ENCODE data around the gene CREB3.

CREB3 gene

DNA sequence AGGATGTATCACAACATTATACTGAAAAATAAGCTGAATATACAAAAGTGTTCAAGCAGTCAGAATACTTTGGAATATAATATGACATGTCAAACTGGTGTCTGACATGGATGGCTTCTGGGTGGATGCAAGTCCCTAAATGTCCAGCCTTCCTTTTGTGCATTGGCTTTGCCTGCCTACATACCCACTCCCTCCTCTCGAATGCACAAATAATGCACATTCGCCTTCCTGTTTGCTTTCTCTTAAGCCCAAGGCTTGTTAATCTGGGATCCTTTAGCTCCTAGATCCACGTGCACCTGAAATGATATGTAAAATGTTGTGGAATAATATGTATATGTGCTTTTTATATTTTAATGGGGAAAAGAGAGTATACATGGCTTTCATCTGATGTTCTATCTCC is 46.0 kb downstream of the CREB3 start:
- no peaks in the 10 kb centered on the region for H4K20me1 ChIP-seq (ENCODE audit: insufficient read depth)
- no peak overlapping the region for H3K4me2 ChIP-seq
- H3K27me3 ChIP-seq (ENCODE audit: insufficient read depth, low read depth) = no peaks in the 10 kb centered on the region
- no peaks in the 10 kb centered on the region for H3K79me2 ChIP-seq (ENCODE audit: insufficient read depth, low read depth)
- H3K4me3 ChIP-seq (IDR thresholded peaks at IDR 0.05; ENCODE audit: insufficient read depth, low read depth, low read length) = no peak overlapping the region
- no peak overlapping the region for H3K27ac ChIP-seq
- peaks cover 10% of the 10 kb centered on the region for H3K4me1 ChIP-seq (ENCODE audit: low read depth, poor library complexity, severe bottlenecking)
- H3K9ac ChIP-seq = no peak overlapping the region
- H2AFZ ChIP-seq (ENCODE audit: low read depth) = no peak overlapping the region
- TF ChIP-seq, protein P1, sequence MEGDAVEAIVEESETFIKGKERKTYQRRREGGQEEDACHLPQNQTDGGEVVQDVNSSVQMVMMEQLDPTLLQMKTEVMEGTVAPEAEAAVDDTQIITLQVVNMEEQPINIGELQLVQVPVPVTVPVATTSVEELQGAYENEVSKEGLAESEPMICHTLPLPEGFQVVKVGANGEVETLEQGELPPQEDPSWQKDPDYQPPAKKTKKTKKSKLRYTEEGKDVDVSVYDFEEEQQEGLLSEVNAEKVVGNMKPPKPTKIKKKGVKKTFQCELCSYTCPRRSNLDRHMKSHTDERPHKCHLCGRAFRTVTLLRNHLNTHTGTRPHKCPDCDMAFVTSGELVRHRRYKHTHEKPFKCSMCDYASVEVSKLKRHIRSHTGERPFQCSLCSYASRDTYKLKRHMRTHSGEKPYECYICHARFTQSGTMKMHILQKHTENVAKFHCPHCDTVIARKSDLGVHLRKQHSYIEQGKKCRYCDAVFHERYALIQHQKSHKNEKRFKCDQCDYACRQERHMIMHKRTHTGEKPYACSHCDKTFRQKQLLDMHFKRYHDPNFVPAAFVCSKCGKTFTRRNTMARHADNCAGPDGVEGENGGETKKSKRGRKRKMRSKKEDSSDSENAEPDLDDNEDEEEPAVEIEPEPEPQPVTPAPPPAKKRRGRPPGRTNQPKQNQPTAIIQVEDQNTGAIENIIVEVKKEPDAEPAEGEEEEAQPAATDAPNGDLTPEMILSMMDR (conservative IDR thresholded peaks at IDR 0.05; ENCODE audit: low read depth, low read length) = no peak
- no peaks in the 10 kb centered on the region for H3K36me3 ChIP-seq (ENCODE audit: insufficient read depth)

DNA sequence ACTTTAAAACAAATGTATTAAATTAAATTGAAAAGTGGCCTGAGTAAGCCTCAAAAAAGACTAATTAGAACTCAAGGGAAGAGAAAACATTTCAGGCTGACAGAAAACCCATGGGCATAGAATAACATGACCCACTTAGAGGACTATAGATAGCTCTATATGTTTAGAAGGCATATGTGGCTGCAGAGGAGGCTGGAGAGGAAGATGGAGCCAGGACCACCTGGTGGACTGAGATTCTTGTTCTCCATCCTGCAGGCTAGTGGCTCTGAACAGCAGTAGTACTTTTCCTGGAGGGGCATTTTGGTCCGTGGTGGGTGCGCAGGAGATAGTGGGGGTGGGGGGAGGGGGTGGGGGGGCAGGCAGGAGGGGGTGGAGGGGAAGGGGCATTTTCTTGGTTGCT is 48.6 kb downstream of the CREB3 start:
- no peaks in the 10 kb centered on the region for H3K36me3 ChIP-seq (ENCODE audit: insufficient read depth)
- no peaks in the 10 kb centered on the region for H4K20me1 ChIP-seq (ENCODE audit: insufficient read depth)
- no peak overlapping the region for H3K4me3 ChIP-seq (IDR thresholded peaks at IDR 0.05; ENCODE audit: insufficient read depth, low read depth, low read length)
- H3K4me1 ChIP-seq (ENCODE audit: low read depth, poor library complexity, severe bottlenecking) = peaks cover 3% of the 10 kb centered on the region
- no peak overlapping the region for H3K9ac ChIP-seq
- no peak overlapping the region for H2AFZ ChIP-seq (ENCODE audit: low read depth)
- no peaks in the 10 kb centered on the region for H3K79me2 ChIP-seq (ENCODE audit: insufficient read depth, low read depth)
- TF ChIP-seq, protein P1 (conservative IDR thresholded peaks at IDR 0.05; ENCODE audit: low read depth, low read length) = no peak
- H3K27ac ChIP-seq = no peak overlapping the region
- H3K27me3 ChIP-seq (ENCODE audit: insufficient read depth, low read depth) = no peaks in the 10 kb centered on the region
- no peak overlapping the region for H3K4me2 ChIP-seq

DNA sequence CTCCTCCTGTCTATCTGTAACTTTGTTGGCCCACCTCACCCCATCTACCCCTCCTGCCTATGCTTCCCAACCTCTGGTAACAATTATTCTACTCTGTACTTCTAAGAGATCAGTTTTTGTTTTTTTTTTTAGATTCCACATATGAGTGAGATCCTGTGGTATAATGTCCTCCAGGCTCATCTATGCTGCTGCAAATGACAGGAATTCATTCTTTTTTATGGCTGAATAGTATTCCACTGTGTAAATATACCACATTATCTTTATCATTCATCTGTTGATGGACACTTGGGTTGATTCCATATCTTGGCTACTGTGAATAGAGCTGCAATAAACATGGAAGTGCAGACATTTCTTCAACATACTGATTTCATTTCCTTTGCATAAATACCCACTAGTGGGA is 51.0 kb downstream of the CREB3 start:
- H3K9ac ChIP-seq = no peak overlapping the region
- H3K79me2 ChIP-seq (ENCODE audit: insufficient read depth, low read depth) = no peaks in the 10 kb centered on the region
- H3K27me3 ChIP-seq (ENCODE audit: insufficient read depth, low read depth) = no peaks in the 10 kb centered on the region
- no peak overlapping the region for H3K27ac ChIP-seq
- no peak overlapping the region for H3K4me2 ChIP-seq
- no peak overlapping the region for H2AFZ ChIP-seq (ENCODE audit: low read depth)
- H3K36me3 ChIP-seq (ENCODE audit: insufficient read depth) = no peaks in the 10 kb centered on the region
- no peaks in the 10 kb centered on the region for H4K20me1 ChIP-seq (ENCODE audit: insufficient read depth)
- TF ChIP-seq, protein P1 (conservative IDR thresholded peaks at IDR 0.05; ENCODE audit: low read depth, low read length) = no peak
- H3K4me1 ChIP-seq (ENCODE audit: low read depth, poor library complexity, severe bottlenecking) = no peaks in the 10 kb centered on the region
- H3K4me3 ChIP-seq (IDR thresholded peaks at IDR 0.05; ENCODE audit: insufficient read depth, low read depth, low read length) = no peak overlapping the region
